ENCODE results near the gene DOCK10.

- TF ChIP-seq CTCF (IDR thresholded peaks at IDR 0.05) (no peak), POLR2A (IDR thresholded peaks at IDR 0.05) (no peak)
Measured at GRCh38 chr2:224987733-224988132, 54.5 kb downstream of the DOCK10 start.

All from uterus (tissue), 2 donors.